Endothelial cell of umbilical vein (primary cell): ENCODE measurements around the gene ITGB1.

Experiments used
- EZH2 ChIP-seq: IDR thresholded peaks from 2 replicates; pipeline ENCODE4 v1.6.1; 2012; ENCODE audit warnings: borderline replicate concordance, low read depth, mild to moderate bottlenecking, moderate library complexity, low read length, inconsistent platforms; ENCODE audit not compliant: severe bottlenecking
- FOS ChIP-seq: IDR thresholded peaks from 2 replicates; pipeline ENCODE4 v1.6.1; 2011; ENCODE audit warnings: mild to moderate bottlenecking, low read length, moderate library complexity, borderline replicate concordance; ENCODE audit not compliant: insufficient read depth
- GATA2 ChIP-seq: IDR thresholded peaks from 2 replicates; pipeline ENCODE4 v1.7.0; 2011; ENCODE audit warnings: low read depth, mild to moderate bottlenecking, moderate library complexity, mixed read lengths, low read length; ENCODE audit not compliant: insufficient read length, insufficient read depth
- JUN ChIP-seq: IDR thresholded peaks from 2 replicates; pipeline ENCODE4 v1.6.1; 2011; ENCODE audit warnings: borderline replicate concordance, low read depth; ENCODE audit not compliant: insufficient read length, insufficient read depth
- MYC ChIP-seq: IDR thresholded peaks from one replicate; pipeline ENCODE4 v1.6.1; 2011; ENCODE audit warnings: mild to moderate bottlenecking, low read depth, low read length
- POLR2A ChIP-seq: IDR thresholded peaks from 2 replicates; pipeline ENCODE4 v1.6.1; 2012; ENCODE audit warnings: low read depth, mild to moderate bottlenecking, control low read depth, low read length
- POLR2AphosphoS5 ChIP-seq: IDR thresholded peaks from 2 replicates; pipeline ENCODE4 v1.6.1; 2012; ENCODE audit warnings: low read depth, mild to moderate bottlenecking, control low read depth, low read length, moderate library complexity; ENCODE audit not compliant: insufficient read depth
- TF ChIP-seq, protein P1 (sequence below), 2 donors: IDR thresholded peaks; 1 replicate in 1 of 2; 2 replicates in 1 of 2; pipeline ENCODE4 v1.5.1; 2011; ENCODE audit warnings: low read length in 2 of 2, mild to moderate bottlenecking in 2 of 2, moderate library complexity in 2 of 2, control low read depth in 1 of 2, inconsistent platforms in 1 of 2, low read depth in 1 of 2; ENCODE audit not compliant: insufficient read depth in 1 of 2; ENCODE audit errors: extremely low read depth in 1 of 2
- TF ChIP-seq, protein P2 (sequence below): IDR thresholded peaks from 2 replicates; pipeline ENCODE4 v1.6.1; 2011; ENCODE audit not compliant: insufficient read depth, insufficient read length

DNA sequence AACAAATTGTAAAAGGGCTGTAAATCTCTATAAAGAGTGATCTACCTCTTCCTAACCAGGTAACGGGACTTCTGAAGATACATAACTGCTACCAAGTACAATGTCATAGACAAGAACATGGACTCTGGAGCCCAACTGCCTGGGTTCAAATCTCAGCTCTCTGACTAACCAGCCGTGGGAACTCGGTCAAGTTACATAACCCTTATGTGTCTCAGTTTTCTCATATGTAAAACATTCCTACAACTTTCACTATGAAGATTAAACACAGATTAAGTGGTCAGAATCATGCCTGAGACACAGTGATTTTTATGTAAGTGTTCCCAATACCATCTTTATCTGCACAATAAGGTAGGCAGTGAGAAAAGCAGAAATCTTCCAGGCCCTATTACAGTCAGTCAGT lies 52.6 kb downstream of the ITGB1 start:
- no peak for TF ChIP-seq POLR2A
- TF ChIP-seq, protein P1, sequence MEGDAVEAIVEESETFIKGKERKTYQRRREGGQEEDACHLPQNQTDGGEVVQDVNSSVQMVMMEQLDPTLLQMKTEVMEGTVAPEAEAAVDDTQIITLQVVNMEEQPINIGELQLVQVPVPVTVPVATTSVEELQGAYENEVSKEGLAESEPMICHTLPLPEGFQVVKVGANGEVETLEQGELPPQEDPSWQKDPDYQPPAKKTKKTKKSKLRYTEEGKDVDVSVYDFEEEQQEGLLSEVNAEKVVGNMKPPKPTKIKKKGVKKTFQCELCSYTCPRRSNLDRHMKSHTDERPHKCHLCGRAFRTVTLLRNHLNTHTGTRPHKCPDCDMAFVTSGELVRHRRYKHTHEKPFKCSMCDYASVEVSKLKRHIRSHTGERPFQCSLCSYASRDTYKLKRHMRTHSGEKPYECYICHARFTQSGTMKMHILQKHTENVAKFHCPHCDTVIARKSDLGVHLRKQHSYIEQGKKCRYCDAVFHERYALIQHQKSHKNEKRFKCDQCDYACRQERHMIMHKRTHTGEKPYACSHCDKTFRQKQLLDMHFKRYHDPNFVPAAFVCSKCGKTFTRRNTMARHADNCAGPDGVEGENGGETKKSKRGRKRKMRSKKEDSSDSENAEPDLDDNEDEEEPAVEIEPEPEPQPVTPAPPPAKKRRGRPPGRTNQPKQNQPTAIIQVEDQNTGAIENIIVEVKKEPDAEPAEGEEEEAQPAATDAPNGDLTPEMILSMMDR (IDR thresholded peaks at IDR 0.05; ENCODE audit: extremely low read depth in 1 of 2, insufficient read depth in 1 of 2, low read depth in 1 of 2, low read length in 2 of 2): no peak
- TF ChIP-seq, protein P2, sequence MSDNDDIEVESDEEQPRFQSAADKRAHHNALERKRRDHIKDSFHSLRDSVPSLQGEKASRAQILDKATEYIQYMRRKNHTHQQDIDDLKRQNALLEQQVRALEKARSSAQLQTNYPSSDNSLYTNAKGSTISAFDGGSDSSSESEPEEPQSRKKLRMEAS: no peak
- no peak for TF ChIP-seq POLR2AphosphoS5
- TF ChIP-seq EZH2: no peak
- no peak for TF ChIP-seq JUN
- no peak for TF ChIP-seq GATA2
- TF ChIP-seq FOS: no peak
- TF ChIP-seq MYC: no peak
